Hepatocyte (in vitro differentiated cells): Measurements from ENCODE around the gene FBXO5.

Experiments
- CTCF ChIP-seq: fragments of 200-600 bp; sonication (generic); IDR thresholded peaks from 2 replicates; pipeline ENCODE4 v1.5.1; 2016; ENCODE audit warnings: antibody characterized with exemption, mild to moderate bottlenecking; ENCODE audit not compliant: poor library complexity
- EZH2 ChIP-seq: fragments of 200-600 bp; sonication (generic); IDR thresholded peaks from 2 replicates; pipeline ENCODE4 v1.6.1; 2016; ENCODE audit warnings: antibody characterized with exemption, mild to moderate bottlenecking, borderline replicate concordance

GRCh38 chr6:152952866-152953509 is 29.9 kb downstream of the FBXO5 start:
- TF ChIP-seq CTCF (peak; percentile 68), EZH2 (no peak)
